ENCODE results near the gene TNKS2.
"Not testable (repeated sequence)": the region's sequence is repeated elsewhere in the genome, so short reads cannot be mapped to it uniquely, and the experiment has no call there.

TNKS2 gene

GRCh38 chr10:91797874-91798648 is at the start of gene TNKS2:
TNKS2 (plus strand) TSS chr10:91798426; CDS start chr10:91798691, 265 bp downstream.
- peak; percentile 32 for DNase-seq

DNA sequence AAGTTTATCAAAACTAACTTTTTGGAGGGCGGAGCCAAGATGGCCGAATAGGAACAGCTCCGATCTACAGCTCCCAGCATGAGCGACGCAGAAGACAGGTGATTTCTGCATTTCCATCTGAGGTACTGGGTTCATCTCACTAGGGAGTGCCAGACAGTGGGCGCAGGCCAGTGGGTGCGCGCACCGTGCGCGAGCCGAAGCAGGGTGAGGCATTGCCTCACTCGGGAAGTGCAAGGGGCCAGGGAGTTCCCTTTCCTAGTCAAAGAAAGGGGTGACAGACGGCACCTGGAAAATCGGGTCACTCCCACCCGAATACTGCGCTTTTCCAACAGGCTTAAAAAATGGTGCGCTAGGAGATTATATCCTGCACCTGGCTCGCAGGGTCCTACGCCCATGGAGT is 48.6 kb upstream of the TNKS2 start:
- not testable (repeated sequence) for DNase-seq

DNA sequence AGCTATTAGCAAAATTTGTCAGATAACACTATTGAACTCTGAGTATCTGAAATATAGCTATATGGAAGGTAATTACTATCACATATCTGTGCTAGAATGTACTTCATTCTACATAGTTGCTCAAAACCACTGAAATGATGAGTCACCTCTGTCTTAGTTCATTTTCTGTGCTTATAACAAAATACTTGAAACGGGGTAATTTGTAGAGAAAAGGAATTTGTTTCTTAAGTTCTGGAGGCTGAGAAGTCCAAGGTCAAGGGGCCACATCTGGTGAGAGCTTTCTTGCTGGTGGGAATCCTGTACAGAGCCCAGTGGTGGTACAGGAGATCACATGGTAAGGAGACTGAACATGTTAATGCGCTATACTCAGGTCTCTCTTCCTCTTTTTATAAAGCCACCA is 41.9 kb upstream of the TNKS2 start:
- no peak for DNase-seq

DNA sequence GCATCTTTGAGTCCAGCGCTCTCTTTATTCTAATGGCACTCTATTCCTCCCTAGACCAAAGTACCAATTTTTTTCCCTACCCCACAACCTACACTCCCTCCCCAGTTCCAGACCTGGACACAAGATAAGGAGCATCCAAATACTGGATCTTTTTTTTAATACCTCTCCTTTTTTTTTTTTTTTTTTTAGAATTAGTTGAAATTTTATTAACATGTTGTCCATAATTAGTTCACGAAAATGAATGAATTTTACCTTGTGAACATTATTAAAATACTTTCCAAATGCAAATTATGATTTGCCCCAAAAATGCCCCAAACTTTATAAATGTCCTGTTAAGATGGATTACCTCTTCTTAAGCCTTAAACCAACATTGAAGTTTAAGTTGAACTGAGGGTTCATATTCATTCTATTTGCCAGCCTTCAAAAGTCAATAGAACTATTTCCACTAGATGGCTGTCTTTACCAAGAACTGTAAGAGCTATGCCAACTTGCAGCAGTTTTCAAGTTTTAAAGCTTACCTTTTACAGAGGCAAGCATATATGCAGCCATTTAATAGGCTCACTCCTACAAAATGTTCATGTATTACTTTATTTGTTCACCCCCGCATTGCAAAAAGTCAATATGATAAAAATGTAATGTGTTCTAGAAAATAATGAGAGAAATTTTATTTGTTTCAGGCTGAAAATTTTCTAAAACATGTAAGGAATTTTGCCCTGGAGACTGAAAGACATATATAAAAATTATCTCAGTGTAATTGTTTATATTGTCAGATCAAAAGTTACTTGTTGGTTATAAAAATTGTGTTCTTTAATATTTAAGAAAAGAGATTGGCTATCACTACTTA is 39.7 kb upstream of the TNKS2 start:
- no peak for DNase-seq

DNA sequence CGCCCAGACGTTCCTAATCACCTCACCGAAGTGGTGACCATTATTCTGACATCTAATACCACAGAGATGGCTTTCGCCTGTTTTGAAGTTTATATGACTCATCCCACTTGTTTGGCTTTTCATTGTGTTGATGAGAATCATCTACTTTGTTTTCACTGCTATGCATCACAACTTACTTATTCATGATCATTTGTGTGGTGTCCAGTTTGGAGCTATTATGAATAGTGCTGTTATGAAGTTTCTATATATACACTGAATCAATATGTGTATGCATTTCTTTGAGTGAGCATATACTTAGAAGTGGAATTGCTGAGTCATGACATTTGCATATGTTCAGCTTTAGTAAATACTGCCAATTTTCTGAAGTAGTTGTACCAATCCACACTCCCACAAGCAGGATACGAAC is 38.6 kb upstream of the TNKS2 start:
- DNase-seq = no peak

DNA sequence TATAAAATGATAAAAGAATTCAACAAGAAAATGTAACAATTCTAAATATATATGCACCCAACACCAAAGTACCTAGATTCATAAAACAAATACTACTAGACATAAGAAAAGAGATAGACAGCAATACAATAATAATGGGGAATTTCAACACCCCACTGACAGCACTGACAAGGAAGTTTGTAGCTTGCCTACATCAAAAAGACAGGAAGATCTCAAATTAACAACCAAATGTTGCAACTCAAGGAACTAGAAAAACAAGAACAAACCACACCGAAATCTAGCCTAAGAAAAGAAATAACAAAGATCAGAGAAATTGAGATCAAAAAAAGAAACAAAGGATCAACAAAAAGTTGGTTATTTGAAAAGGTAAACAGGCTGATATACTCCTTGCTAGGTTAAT is 36.5 kb upstream of the TNKS2 start:
- no peak for DNase-seq

GRCh38 chr10:91762878-91763277 is 35.3 kb upstream of the TNKS2 start:
- no peak for DNase-seq

GRCh38 chr10:91766676-91767075 is 31.6 kb upstream of the TNKS2 start:
- no peak for DNase-seq

- no peak for DNase-seq
These were observed 30.1 kb upstream of the TNKS2 start for GRCh38 chr10:91768123-91768522.

- no peak for DNase-seq
These were observed 26.3 kb upstream of the TNKS2 start for GRCh38 chr10:91771907-91772306.

GRCh38 chr10:91772461-91772860 is 25.8 kb upstream of the TNKS2 start:
- no peak for DNase-seq

DNA sequence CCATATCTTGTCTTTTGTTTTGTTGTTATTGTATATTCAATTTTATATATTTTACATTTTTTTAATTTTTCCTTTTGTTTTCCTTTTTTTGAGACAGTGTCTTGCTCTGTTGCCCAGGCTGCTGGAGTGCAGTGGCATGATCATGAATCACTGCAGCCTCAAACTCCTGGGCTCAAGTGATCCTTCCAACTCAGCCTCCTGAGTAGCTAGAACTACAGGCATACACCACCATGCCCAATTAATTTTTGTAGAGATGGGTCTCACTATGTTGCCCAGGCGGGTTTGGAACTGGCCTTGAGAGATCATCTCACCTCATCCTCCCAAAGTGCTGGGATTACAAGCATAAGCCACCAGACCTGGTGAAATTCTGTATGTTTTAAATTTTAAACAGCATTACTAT is 25.4 kb upstream of the TNKS2 start:
- DNase-seq = no peak

DNA sequence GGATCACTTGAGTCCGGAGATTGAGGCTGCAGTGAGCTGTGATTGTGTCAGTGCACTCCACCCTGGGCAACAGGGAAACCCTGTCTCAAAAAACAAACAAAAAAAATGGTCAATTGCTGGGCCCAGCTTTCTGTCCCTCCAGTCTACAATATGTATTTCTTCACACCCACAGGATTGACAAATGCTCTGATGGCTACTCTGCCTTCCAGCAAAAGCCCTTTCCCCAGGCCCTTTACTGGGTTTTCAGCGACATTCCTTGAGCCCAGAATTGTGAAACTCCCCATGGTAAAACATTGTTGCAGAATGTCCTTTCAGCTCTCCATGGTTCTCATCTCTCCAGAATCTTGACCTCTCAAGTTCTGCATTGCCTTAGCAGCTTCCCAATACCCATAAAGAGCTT is 23.7 kb upstream of the TNKS2 start:
- no peak for DNase-seq

DNA sequence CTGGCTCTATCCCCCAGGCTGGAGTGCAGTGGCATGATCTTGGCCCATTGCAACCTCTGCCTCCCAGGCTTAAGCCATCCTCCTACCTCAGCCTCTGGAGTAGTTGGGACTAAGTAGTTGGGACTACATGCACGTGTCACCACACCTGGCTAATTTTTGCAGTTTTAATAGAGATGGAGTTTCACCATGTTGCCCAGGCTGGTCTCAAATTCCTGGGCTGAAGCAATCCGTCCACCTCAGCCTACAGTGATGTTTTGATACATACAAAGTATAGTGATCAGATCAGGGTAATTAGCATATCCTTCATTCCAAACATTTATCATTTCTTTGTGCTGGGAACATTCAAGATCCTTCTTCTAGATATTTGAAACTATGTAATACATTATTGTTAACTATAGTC is 22.5 kb upstream of the TNKS2 start:
- no peak for DNase-seq

- no peak for DNase-seq
These were observed 22.0 kb upstream of the TNKS2 start for GRCh38 chr10:91776266-91776665.

DNA sequence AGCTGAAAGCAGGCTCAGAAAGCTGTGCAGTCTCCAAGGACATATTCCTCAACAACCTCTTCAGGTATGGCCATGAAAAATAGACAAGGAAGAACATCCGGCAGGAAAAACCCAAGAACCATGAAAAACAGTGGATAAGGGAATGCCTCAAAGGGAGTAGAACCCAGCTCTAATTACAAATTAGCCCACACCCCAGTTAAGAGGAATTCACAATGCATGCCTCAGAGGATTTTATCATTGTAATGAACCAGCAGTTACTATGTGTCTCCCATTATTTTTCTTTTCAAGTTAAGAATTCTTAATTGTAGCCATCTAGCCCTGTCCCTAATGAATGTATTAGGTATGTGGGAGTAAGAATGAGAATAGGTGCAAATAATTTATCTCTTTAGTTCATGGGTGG is 19.7 kb upstream of the TNKS2 start:
- no peak for DNase-seq

DNA sequence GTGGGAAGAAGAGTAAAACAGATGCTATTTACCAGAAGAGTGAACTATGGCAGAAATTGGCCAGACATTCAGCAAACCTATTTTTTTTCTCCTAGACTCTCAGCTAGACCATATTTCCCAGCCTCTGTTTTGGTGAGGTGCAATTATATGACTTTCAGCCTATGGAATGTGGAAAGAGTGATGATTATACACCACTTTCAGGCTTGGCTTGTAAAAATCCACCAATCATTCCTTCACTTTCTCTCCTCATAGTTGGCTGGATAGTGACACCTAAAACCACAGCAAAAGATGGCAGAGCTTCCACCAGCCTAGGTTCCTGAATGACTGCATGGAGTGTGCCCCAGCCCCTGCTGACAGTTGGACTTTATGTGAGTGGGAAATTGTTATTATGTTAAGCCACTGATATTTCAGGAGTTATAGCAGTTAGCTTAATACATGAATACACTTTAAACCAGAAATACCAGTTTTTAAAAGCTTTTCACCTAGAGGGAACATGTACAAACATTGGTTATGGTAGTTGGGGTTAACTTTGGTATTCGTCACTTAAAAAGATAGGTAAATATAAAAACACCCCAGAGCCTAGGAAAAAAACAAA is 19.1 kb upstream of the TNKS2 start:
- DNase-seq = no peak

GRCh38 chr10:91782539-91782938 is 15.7 kb upstream of the TNKS2 start:
- no peak for DNase-seq

DNA sequence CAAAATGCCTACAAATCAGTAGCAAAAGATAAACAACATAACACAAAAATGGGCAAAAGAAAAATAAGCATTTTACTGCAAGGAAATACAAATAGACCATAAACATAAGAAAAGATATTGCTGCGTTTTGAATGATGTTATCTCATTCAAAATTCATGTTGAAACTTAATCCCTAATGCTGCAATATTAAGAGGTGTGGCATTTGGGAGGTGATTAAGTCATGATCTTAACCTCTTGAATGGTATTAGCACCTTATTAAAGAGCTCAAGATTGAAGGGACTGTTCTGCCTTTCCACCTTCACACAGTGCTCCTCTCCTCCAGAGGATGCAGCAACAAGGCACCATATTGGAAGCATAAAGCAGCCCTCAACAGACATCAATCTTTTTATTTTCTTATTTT is 12.4 kb upstream of the TNKS2 start:
- DNase-seq = peak; percentile 42

- DNase-seq = no peak
These were observed 11.0 kb upstream of the TNKS2 start for GRCh38 chr10:91787258-91787657.

GRCh38 chr10:91787810-91788209 is 10.4 kb upstream of the TNKS2 start:
- DNase-seq = no peak

DNA sequence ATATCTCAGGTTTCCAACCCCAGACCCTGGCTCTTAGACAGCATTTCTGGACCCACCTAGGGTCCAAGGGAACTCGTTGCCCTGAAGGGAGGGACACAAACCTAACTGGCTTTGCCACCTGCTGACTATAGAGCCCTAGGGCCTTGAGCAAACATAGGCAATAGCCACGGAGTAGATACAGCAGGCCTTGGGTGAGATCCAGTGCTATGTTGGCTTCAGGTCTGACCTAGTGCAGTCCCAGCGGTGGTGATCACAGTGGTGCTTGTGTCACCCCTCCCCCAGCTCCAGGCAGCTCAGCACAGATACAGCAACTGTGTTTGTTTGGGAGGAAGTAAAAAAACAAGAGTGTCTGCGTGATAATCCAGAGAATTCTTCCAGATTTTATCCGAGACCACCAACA is 9.7 kb upstream of the TNKS2 start:
- no peak for DNase-seq

- DNase-seq = no peak
These were observed 1.7 kb upstream of the TNKS2 start for GRCh38 chr10:91796331-91797047.
